OCI-LY3 (cell line): ENCODE data around the gene CTBP2.

Experiments used
- EZH2phosphoT487 ChIP-seq: fragments of 200-600 bp; shearing (Covaris generic); IDR thresholded peaks from 2 replicates; pipeline ENCODE4 v1.6.1; 2018; ENCODE audit warnings: antibody characterized with exemption, mixed run types, low read depth
- TF ChIP-seq, protein P1 (sequence below): fragments of 200-600, 300-600 bp; sonication (generic); IDR thresholded peaks from 2 replicates; pipeline ENCODE4 v1.5.1; 2014; ENCODE audit warnings: antibody characterized with exemption, low read length, low read depth

DNA sequence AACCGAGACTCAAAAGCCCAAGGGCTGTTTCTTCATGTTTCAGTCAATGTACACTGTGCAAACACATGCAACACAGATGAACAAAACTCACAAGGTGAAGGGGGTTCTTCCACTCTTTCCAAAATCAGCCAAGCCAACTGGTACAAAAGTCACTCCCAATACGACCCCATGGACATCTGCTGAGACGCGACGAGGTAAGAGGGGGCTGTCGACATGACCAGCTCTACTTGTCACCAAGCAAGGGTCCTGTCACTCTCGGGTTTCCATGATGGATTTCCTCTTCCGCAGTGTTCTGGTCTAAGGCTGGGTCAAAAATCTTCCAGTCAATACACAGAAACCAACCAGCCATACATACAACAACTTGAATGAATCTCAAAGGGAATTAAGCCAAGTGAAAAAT lies 37.8 kb downstream of the CTBP2 start:
- TF ChIP-seq, protein P1, sequence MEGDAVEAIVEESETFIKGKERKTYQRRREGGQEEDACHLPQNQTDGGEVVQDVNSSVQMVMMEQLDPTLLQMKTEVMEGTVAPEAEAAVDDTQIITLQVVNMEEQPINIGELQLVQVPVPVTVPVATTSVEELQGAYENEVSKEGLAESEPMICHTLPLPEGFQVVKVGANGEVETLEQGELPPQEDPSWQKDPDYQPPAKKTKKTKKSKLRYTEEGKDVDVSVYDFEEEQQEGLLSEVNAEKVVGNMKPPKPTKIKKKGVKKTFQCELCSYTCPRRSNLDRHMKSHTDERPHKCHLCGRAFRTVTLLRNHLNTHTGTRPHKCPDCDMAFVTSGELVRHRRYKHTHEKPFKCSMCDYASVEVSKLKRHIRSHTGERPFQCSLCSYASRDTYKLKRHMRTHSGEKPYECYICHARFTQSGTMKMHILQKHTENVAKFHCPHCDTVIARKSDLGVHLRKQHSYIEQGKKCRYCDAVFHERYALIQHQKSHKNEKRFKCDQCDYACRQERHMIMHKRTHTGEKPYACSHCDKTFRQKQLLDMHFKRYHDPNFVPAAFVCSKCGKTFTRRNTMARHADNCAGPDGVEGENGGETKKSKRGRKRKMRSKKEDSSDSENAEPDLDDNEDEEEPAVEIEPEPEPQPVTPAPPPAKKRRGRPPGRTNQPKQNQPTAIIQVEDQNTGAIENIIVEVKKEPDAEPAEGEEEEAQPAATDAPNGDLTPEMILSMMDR, result no peak
- no peak for TF ChIP-seq EZH2phosphoT487
